ENCODE results near the gene SCAMP1.
"Not testable (repeated sequence)": the region's sequence is repeated elsewhere in the genome, so short reads cannot be mapped to it uniquely, and the experiment has no call there.

Gene SCAMP1

GRCh38 chr5:78359831-78360673 lies at the start of gene SCAMP1:
SCAMP1 (plus strand) TSS chr5:78360617; CDS start chr5:78360672, 55 bp downstream.
- DNase-seq: peak; percentile 36

GRCh38 chr5:78317515-78317914 lies 42.9 kb upstream of the SCAMP1 start:
- no peak for DNase-seq

- no peak for DNase-seq
These were observed 42.1 kb upstream of the SCAMP1 start for GRCh38 chr5:78318337-78318736.

GRCh38 chr5:78320401-78320800 lies 40.0 kb upstream of the SCAMP1 start:
- DNase-seq: no peak

GRCh38 chr5:78323241-78323640 lies 37.2 kb upstream of the SCAMP1 start:
- no peak for DNase-seq

- no peak for DNase-seq
These were observed 33.5 kb upstream of the SCAMP1 start for GRCh38 chr5:78326930-78327329.

GRCh38 chr5:78327761-78328510 lies 32.5 kb upstream of the SCAMP1 start:
- DNase-seq: no peak

- DNase-seq: no peak
These were observed 31.7 kb upstream of the SCAMP1 start for GRCh38 chr5:78328585-78329173.

GRCh38 chr5:78331523-78332080 lies 28.8 kb upstream of the SCAMP1 start:
- no peak for DNase-seq

- no peak for DNase-seq
These were observed 25.6 kb upstream of the SCAMP1 start for GRCh38 chr5:78334811-78335210.

- DNase-seq: no peak
These were observed 24.4 kb upstream of the SCAMP1 start for GRCh38 chr5:78335976-78336375.

- no peak for DNase-seq
These were observed 23.7 kb upstream of the SCAMP1 start for GRCh38 chr5:78336698-78337097.

GRCh38 chr5:78339617-78340436 lies 20.6 kb upstream of the SCAMP1 start:
- no peak for DNase-seq

- DNase-seq: no peak
These were observed 19.0 kb upstream of the SCAMP1 start for GRCh38 chr5:78341440-78341839.

GRCh38 chr5:78345485-78345884 lies 14.9 kb upstream of the SCAMP1 start:
- DNase-seq: no peak

- no peak for DNase-seq
These were observed 6.9 kb upstream of the SCAMP1 start for GRCh38 chr5:78353520-78353919.

GRCh38 chr5:78354066-78354670 lies 6.2 kb upstream of the SCAMP1 start:
- DNase-seq: no peak

GRCh38 chr5:78355561-78355960 lies 4.9 kb upstream of the SCAMP1 start:
- DNase-seq: no peak

GRCh38 chr5:78359455-78359830 lies 974 bp upstream of the SCAMP1 start:
- DNase-seq: not testable (repeated sequence)

GRCh38 chr5:78360674-78360923 lies 182 bp downstream of the SCAMP1 start:
- no peak for DNase-seq

GRCh38 chr5:78360924-78361630 lies 660 bp downstream of the SCAMP1 start:
- DNase-seq: peak; percentile 27

- DNase-seq: no peak
These were observed 1.2 kb downstream of the SCAMP1 start for GRCh38 chr5:78361631-78361993.

Measured in NCI-H187 treated with DMSO at 0.1 percent for 48 hours (cell line).